ENCODE measurements around the gene BRF1. TPM values are rescaled to one million over a fixed set of nuclear protein-coding genes. Genes with fewer than 3 reads are reported as not detected.

The BRF1 gene
- total RNA-seq, 1 experiment from 2014 or later = 26.4 TPM

DNA sequence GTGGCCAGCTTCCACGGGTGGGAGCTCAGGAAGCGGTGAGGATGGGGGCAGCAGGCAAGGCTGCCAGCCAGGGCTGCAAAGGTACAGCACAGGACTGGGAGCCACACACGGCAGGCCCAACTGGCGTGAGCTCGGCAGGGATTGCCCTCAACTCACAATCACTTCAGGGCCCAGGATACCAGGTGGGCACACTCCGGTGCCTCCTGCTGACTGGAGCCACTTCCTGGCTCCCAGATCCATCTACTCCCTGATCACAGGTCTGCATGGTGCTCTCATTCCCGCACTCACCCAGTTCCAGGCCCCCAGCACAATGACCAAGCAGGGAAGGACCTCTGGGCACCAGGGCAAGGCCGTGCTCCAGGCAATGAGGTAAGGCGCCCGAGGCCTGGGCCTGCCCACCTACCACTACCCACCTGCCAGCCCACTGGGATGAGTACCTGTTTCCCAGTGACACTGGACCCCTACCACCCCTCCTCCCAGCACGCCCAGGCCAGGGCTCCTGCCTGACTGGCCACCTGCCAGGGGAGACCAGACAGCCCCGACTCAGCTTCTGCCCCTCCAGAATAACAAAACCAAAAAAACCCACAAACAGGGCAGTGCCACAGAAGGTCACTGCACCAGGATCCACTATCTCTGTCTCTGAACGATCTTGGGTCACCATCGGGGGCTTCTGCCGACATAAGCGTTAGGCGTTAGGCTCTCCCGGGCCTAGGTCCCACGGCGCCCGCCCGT is 134.1 kb downstream of the BRF1 start (continued):
- TF ChIP-seq, protein P1, sequence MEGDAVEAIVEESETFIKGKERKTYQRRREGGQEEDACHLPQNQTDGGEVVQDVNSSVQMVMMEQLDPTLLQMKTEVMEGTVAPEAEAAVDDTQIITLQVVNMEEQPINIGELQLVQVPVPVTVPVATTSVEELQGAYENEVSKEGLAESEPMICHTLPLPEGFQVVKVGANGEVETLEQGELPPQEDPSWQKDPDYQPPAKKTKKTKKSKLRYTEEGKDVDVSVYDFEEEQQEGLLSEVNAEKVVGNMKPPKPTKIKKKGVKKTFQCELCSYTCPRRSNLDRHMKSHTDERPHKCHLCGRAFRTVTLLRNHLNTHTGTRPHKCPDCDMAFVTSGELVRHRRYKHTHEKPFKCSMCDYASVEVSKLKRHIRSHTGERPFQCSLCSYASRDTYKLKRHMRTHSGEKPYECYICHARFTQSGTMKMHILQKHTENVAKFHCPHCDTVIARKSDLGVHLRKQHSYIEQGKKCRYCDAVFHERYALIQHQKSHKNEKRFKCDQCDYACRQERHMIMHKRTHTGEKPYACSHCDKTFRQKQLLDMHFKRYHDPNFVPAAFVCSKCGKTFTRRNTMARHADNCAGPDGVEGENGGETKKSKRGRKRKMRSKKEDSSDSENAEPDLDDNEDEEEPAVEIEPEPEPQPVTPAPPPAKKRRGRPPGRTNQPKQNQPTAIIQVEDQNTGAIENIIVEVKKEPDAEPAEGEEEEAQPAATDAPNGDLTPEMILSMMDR (IDR thresholded peaks at IDR 0.05) = no peak
- TF ChIP-seq ESRRA (CRISPR knock-in tag; IDR thresholded peaks at IDR 0.05; ENCODE audit: borderline replicate concordance) (no peak), SMAD3 (CRISPR knock-in tag; IDR thresholded peaks at IDR 0.05; ENCODE audit: borderline replicate concordance) (no peak), HMGA2 (CRISPR knock-in tag; IDR thresholded peaks at IDR 0.05) (no peak), OVOL2 (CRISPR knock-in tag; IDR thresholded peaks at IDR 0.05; ENCODE audit: borderline replicate concordance) (no peak), NFE2L1 (CRISPR knock-in tag; IDR thresholded peaks at IDR 0.05) (no peak)
- TF ChIP-seq, protein P2, sequence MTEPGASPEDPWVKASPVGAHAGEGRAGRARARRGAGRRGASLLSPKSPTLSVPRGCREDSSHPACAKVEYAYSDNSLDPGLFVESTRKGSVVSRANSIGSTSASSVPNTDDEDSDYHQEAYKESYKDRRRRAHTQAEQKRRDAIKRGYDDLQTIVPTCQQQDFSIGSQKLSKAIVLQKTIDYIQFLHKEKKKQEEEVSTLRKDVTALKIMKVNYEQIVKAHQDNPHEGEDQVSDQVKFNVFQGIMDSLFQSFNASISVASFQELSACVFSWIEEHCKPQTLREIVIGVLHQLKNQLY (CRISPR knock-in tag; IDR thresholded peaks at IDR 0.05) = no peak
- TF ChIP-seq, protein P3, sequence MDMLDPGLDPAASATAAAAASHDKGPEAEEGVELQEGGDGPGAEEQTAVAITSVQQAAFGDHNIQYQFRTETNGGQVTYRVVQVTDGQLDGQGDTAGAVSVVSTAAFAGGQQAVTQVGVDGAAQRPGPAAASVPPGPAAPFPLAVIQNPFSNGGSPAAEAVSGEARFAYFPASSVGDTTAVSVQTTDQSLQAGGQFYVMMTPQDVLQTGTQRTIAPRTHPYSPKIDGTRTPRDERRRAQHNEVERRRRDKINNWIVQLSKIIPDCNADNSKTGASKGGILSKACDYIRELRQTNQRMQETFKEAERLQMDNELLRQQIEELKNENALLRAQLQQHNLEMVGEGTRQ (CRISPR knock-in tag; IDR thresholded peaks at IDR 0.05) = no peak

DNA sequence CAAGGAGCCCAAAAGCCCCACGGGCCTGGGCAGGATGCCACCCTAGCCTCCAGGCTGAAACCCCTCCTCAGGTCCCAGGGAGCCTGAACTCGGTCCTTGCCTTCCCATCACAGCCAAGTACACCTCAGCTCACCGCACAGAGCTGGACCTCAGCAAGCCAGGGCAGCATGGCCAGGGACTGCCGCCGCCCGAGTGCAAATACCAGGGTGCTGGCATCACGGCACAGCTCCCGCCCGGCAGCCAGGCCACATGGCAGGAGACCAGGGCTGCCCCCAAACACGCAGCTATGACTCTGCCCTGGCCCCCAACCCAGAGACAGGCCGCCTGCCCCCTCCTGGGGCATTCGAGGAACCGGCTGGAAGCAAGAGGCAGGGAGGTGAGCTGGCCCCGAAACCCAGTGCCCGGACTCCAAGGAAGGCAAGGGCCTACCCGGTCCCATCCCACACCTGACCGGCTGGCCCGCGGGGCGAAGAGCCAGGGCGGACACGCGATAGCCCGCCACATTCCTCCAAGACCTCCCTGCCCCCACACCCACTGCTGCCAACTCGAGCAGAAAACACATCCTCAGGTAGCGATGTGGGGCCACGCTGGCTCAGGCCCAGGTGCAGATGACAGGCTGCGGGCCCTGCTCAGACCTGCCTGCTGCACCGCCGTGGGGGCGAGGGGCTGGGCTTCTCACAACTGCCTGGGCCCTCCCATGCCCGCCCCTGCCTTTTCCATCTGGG is 134.9 kb downstream of the BRF1 start:
- Mint-ChIP-seq H3K27ac (no peak overlapping the region), H3K36me3 (no peaks in the 10 kb centered on the region), H3K27me3 (ENCODE audit: low read depth) (peaks cover 15% of the 10 kb centered on the region), H3K9me3 (no peaks in the 10 kb centered on the region), H3K4me1 (no peaks in the 10 kb centered on the region), H3K4me3 (no peak overlapping the region)
- TF ChIP-seq, protein P4, sequence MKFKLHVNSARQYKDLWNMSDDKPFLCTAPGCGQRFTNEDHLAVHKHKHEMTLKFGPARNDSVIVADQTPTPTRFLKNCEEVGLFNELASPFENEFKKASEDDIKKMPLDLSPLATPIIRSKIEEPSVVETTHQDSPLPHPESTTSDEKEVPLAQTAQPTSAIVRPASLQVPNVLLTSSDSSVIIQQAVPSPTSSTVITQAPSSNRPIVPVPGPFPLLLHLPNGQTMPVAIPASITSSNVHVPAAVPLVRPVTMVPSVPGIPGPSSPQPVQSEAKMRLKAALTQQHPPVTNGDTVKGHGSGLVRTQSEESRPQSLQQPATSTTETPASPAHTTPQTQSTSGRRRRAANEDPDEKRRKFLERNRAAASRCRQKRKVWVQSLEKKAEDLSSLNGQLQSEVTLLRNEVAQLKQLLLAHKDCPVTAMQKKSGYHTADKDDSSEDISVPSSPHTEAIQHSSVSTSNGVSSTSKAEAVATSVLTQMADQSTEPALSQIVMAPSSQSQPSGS (CRISPR knock-in tag; IDR thresholded peaks at IDR 0.05; ENCODE audit: borderline replicate concordance, low read depth) = no peak
- TF ChIP-seq NR3C1 (CRISPR knock-in tag; conservative IDR thresholded peaks at IDR 0.05; ENCODE audit: low read depth) (no peak), ELF4 (CRISPR knock-in tag; IDR thresholded peaks at IDR 0.05; ENCODE audit: low read depth) (no peak), JAZF1 (CRISPR knock-in tag; IDR thresholded peaks at IDR 0.05) (no peak), TP53 (CRISPR knock-in tag; IDR thresholded peaks at IDR 0.05) (no peak), TEAD1 (CRISPR knock-in tag; IDR thresholded peaks at IDR 0.05) (no peak), ETV6 (CRISPR knock-in tag; IDR thresholded peaks at IDR 0.05) (no peak), SP1 (CRISPR knock-in tag; conservative IDR thresholded peaks at IDR 0.05) (no peak), SOX15 (CRISPR knock-in tag; IDR thresholded peaks at IDR 0.05) (no peak), ZNF396 (CRISPR knock-in tag; IDR thresholded peaks at IDR 0.05; ENCODE audit: borderline replicate concordance) (no peak)
- TF ChIP-seq, protein P5, sequence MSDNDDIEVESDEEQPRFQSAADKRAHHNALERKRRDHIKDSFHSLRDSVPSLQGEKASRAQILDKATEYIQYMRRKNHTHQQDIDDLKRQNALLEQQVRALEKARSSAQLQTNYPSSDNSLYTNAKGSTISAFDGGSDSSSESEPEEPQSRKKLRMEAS (CRISPR knock-in tag; IDR thresholded peaks at IDR 0.05) = no peak
- TF ChIP-seq, protein P6, sequence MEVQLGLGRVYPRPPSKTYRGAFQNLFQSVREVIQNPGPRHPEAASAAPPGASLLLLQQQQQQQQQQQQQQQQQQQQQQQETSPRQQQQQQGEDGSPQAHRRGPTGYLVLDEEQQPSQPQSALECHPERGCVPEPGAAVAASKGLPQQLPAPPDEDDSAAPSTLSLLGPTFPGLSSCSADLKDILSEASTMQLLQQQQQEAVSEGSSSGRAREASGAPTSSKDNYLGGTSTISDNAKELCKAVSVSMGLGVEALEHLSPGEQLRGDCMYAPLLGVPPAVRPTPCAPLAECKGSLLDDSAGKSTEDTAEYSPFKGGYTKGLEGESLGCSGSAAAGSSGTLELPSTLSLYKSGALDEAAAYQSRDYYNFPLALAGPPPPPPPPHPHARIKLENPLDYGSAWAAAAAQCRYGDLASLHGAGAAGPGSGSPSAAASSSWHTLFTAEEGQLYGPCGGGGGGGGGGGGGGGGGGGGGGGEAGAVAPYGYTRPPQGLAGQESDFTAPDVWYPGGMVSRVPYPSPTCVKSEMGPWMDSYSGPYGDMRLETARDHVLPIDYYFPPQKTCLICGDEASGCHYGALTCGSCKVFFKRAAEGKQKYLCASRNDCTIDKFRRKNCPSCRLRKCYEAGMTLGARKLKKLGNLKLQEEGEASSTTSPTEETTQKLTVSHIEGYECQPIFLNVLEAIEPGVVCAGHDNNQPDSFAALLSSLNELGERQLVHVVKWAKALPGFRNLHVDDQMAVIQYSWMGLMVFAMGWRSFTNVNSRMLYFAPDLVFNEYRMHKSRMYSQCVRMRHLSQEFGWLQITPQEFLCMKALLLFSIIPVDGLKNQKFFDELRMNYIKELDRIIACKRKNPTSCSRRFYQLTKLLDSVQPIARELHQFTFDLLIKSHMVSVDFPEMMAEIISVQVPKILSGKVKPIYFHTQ (CRISPR knock-in tag; IDR thresholded peaks at IDR 0.05) = no peak
- TF ChIP-seq, protein P7, sequence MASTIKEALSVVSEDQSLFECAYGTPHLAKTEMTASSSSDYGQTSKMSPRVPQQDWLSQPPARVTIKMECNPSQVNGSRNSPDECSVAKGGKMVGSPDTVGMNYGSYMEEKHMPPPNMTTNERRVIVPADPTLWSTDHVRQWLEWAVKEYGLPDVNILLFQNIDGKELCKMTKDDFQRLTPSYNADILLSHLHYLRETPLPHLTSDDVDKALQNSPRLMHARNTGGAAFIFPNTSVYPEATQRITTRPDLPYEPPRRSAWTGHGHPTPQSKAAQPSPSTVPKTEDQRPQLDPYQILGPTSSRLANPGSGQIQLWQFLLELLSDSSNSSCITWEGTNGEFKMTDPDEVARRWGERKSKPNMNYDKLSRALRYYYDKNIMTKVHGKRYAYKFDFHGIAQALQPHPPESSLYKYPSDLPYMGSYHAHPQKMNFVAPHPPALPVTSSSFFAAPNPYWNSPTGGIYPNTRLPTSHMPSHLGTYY (CRISPR knock-in tag; IDR thresholded peaks at IDR 0.05) = no peak
- TF ChIP-seq, protein P8, sequence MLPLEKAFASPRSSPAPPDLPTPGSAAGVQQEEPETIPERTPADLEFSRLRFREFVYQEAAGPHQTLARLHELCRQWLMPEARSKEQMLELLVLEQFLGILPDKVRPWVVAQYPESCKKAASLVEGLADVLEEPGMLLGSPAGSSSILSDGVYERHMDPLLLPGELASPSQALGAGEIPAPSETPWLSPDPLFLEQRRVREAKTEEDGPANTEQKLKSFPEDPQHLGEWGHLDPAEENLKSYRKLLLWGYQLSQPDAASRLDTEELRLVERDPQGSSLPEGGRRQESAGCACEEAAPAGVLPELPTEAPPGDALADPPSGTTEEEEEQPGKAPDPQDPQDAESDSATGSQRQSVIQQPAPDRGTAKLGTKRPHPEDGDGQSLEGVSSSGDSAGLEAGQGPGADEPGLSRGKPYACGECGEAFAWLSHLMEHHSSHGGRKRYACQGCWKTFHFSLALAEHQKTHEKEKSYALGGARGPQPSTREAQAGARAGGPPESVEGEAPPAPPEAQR (CRISPR knock-in tag; IDR thresholded peaks at IDR 0.05) = no peak
- no peak for DNase-seq (ENCODE audit: low spot score)
- POLR2A ChIA-PET = no interaction called here
- ATAC-seq = no peak
- CTCF ChIA-PET = interaction anchor here (1.0 to 1.7 kb wide), 3 partner anchors 11 to 79 kb away, joined by 3 to 11 read pairs (median 5); no protein-coding TSS in a partner anchor

Measured in WTC11 (cell line).